ENCODE measurements around the gene SLC43A1. TPM values are rescaled to one million over a fixed set of nuclear protein-coding genes. Genes with fewer than 3 reads are reported as not detected.
"Not testable (repeated sequence)": the region's sequence is repeated elsewhere in the genome, so short reads cannot be mapped to it uniquely, and the experiment has no call there.

Gene SLC43A1
- total RNA-seq, 1 donor from 2014 or later = 5.6 TPM

GRCh38 chr11:57541169-57541568 is 25.7 kb upstream of the SLC43A1 start:
- no peak for TF ChIP-seq CTCF (IDR thresholded peaks at IDR 0.05)
- Mint-ChIP-seq H3K27me3 (ENCODE audit: low read depth) (peaks cover 29% of the 10 kb centered on the region), H3K36me3 (ENCODE audit: low read depth) (no peaks in the 10 kb centered on the region), H3K4me3 (ENCODE audit: unreplicated experiment) (no peak overlapping the region), H3K27ac (ENCODE audit: unreplicated experiment) (no peak overlapping the region), H3K9me3 (ENCODE audit: low read depth) (no peaks in the 10 kb centered on the region), H3K4me1 (ENCODE audit: low read depth) (no peaks in the 10 kb centered on the region)
- DNase-seq (ENCODE audit: low spot score) = no peak

- DNase-seq (ENCODE audit: low spot score) = no peak
- Mint-ChIP-seq H3K27me3 (ENCODE audit: low read depth) (peaks cover 43% of the 10 kb centered on the region), H3K4me3 (ENCODE audit: unreplicated experiment) (no peak overlapping the region), H3K27ac (ENCODE audit: unreplicated experiment) (no peak overlapping the region), H3K9me3 (ENCODE audit: low read depth) (no peaks in the 10 kb centered on the region), H3K36me3 (ENCODE audit: low read depth) (no peaks in the 10 kb centered on the region), H3K4me1 (ENCODE audit: low read depth) (no peaks in the 10 kb centered on the region)
- no peak for TF ChIP-seq CTCF (IDR thresholded peaks at IDR 0.05)
Measured at GRCh38 chr11:57539342-57539741, 23.8 kb upstream of the SLC43A1 start.

- H3K9me3 Mint-ChIP-seq (ENCODE audit: low read depth) = no peaks in the 10 kb centered on the region
Measured at GRCh38 chr11:57536947-57537619, 21.6 kb upstream of the SLC43A1 start, which contains the start of gene SMTNL1. SMTNL1 (plus strand) TSS chr11:57537595; CDS start chr11:57542643, 5,048 bp downstream.

GRCh38 chr11:57534449-57534848 is 18.9 kb upstream of the SLC43A1 start:
- Mint-ChIP-seq H3K4me1 (ENCODE audit: low read depth) (peaks cover 18% of the 10 kb centered on the region), H3K27me3 (ENCODE audit: low read depth) (peaks cover 28% of the 10 kb centered on the region)
- H3K36me3 Mint-ChIP-seq (ENCODE audit: low read depth); H3K4me3 Mint-ChIP-seq (ENCODE audit: unreplicated experiment); H3K27ac Mint-ChIP-seq (ENCODE audit: unreplicated experiment); H3K9me3 Mint-ChIP-seq (ENCODE audit: low read depth): not testable (repeated sequence)
- DNase-seq (ENCODE audit: low spot score) = peak; percentile 25

More at GRCh38 chr11:57536947-57537619, 21.6 kb upstream of the SLC43A1 start, which contains the start of gene SMTNL1:
- no peak within 1 kb of the TSS for H3K4me3 Mint-ChIP-seq (ENCODE audit: unreplicated experiment)
- TF ChIP-seq CTCF (IDR thresholded peaks at IDR 0.05) = no peak
- H3K36me3 Mint-ChIP-seq (ENCODE audit: low read depth) = no peaks in the 10 kb centered on the region
- H3K4me1 Mint-ChIP-seq (ENCODE audit: low read depth) = no peaks in the 10 kb centered on the region
- peak; percentile 39 for DNase-seq (ENCODE audit: low spot score)
- no peak within 1 kb of the TSS for H3K27ac Mint-ChIP-seq (ENCODE audit: unreplicated experiment)
- peaks cover 33% of the 10 kb centered on the region for H3K27me3 Mint-ChIP-seq (ENCODE audit: low read depth)

GRCh38 chr11:57530596-57531507 is 15.3 kb upstream of the SLC43A1 start, which contains the start of gene TIMM10:
TIMM10 (minus strand) TSS chr11:57530754; CDS start chr11:57530189, 565 bp downstream.
- Mint-ChIP-seq H3K27me3 (ENCODE audit: low read depth) (peaks cover 12% of the 10 kb centered on the region), H3K36me3 (ENCODE audit: low read depth) (no peaks in the 10 kb centered on the region), H3K27ac (ENCODE audit: unreplicated experiment) (peak within 1 kb of the TSS; percentile 80), H3K4me1 (ENCODE audit: low read depth) (peaks cover 19% of the 10 kb centered on the region), H3K4me3 (ENCODE audit: unreplicated experiment) (peak within 1 kb of the TSS; percentile 92), H3K9me3 (ENCODE audit: low read depth) (no peaks in the 10 kb centered on the region)
- DNase-seq (ENCODE audit: low spot score) = peak; percentile 95
- TF ChIP-seq CTCF (IDR thresholded peaks at IDR 0.05) = no peak
